Ascending aorta (tissue), 2 donors: ENCODE measurements around the gene BLOC1S5. TPM values are rescaled to one million over a fixed set of nuclear protein-coding genes. Genes with fewer than 3 reads are reported as not detected.

Source experiments
- DNase-seq, 2 donors: peaks; one replicate each; pipeline ENCODE4 v3.0.0-alpha.2; 2019; ENCODE audit warnings: low spot score in 2 of 2
- H3K27ac ChIP-seq, 2 donors: fragments of 200-600 bp; sonication (generic); one replicate each; pipeline ENCODE4 v1.5.1; 2016 to 2017; ENCODE audit warnings: mild to moderate bottlenecking in 1 of 2
- H3K27me3 ChIP-seq: fragments of 200-600 bp; sonication (generic); one replicate; pipeline ENCODE4 v1.5.1; 2017
- H3K36me3 ChIP-seq, 2 donors: fragments of 200-600 bp; sonication (generic); one replicate each; pipeline ENCODE4 v1.5.1; 2016
- H3K4me1 ChIP-seq, 2 donors: fragments of 200-600 bp; sonication (generic); one replicate each; pipeline ENCODE4 v1.5.1; 2016 to 2017; ENCODE audit warnings: mild to moderate bottlenecking in 1 of 2
- H3K4me3 ChIP-seq, 2 donors: fragments of 200-600 bp; sonication (generic); one replicate each; pipeline ENCODE4 v1.5.1; 2016 to 2017; ENCODE audit warnings: mild to moderate bottlenecking in 1 of 2
- H3K9me3 ChIP-seq, 2 donors: fragments of 200-600 bp; sonication (generic); one replicate each; pipeline ENCODE4 v1.5.1; 2016
- CTCF ChIP-seq, 3 experiments: fragments of 200-600 bp in 2 of 3; fragments of 450-650 bp in 1 of 3; sonication (generic) in 2 of 3; IDR thresholded peaks; one replicate each; pipeline ENCODE4 v1.5.1; 2016 to 2019; ENCODE audit warnings: antibody characterized with exemption in 3 of 3, mild to moderate bottlenecking in 1 of 3, moderate library complexity in 1 of 3
- intact Hi-C: fragments of 100-400 bp; cut with DNase I; formaldehyde crosslinking; loops from one replicate; pipeline ENCODE4 v1.15.1; 2023
- total RNA-seq: library from RNA; depleted of rRNA; stranded (reverse); fragments of >200 nt; gene quantifications from one replicate; pipeline ENCODE4 v1.1.0, GENCODE V29; 2016

The BLOC1S5 gene
- total RNA-seq, 1 donor from 2014 or later: 13.3 TPM

DNA sequence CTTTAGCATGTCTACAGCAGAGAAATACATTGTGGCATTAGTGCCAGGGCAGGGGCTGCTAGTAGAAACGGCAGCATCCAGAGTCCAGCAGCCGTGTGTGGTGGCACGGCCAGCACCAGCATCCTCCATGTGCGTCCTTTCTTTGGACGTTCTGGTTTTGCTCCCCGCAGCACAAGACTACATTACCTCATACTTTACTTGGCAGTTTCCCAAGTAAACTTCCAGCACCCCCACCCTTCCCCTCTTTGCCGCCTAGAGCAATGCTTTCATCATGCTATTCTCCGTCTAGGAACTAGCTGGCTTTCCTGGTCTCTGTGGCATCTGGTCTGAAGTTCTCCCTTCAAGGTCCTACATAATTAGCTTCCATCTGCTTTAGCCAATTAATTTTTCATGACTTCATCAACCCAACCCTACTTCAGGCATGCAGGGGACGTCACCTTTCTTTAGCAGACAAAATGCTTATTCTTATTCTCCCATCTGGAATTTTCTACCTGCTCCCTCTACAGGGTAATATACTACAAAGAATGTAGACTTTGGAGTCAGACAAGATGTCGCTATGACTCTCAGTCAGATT, 67.6 kb downstream of the BLOC1S5 start:
- Histone ChIP-seq H3K4me3 (no peak overlapping the region), H3K9me3 (no peaks in the 10 kb centered on the region), H3K36me3 (no peaks in the 10 kb centered on the region), H3K27me3 (no peaks in the 10 kb centered on the region), H3K27ac (no peak overlapping the region), H3K4me1 (no peaks in the 10 kb centered on the region)
- no peak for DNase-seq
- TF ChIP-seq CTCF (IDR thresholded peaks at IDR 0.05): no peak
- intact Hi-C loops: no loop called here

DNA sequence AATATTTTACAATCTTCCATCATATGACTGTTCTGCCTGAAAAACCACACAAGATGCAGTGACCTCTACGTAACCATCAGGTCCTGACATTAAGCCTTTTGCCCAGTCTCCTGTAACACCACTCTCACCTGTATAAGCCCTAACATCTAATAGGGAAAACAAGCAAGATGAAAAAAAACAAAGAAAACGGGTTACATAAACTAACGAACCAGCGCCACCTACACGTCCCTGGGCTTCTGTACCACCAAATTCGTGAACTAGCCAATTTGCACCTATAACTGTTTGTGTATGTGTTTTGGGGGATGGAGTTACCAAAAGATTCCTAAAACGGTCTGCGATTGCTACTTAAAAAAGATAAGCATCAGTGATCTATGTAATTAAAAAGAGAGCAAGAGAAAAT, 70.2 kb downstream of the BLOC1S5 start:
- H3K4me1 ChIP-seq: no peaks in the 10 kb centered on the region
- no peaks in the 10 kb centered on the region for H3K27me3 ChIP-seq
- H3K27ac ChIP-seq: no peak overlapping the region
- H3K9me3 ChIP-seq: no peaks in the 10 kb centered on the region
- no peak for TF ChIP-seq CTCF (IDR thresholded peaks at IDR 0.05)
- DNase-seq: no peak
- no peak overlapping the region for H3K4me3 ChIP-seq
- no peaks in the 10 kb centered on the region for H3K36me3 ChIP-seq
- intact Hi-C loops: no loop called here

- TF ChIP-seq CTCF (IDR thresholded peaks at IDR 0.05): no peak
- Histone ChIP-seq H3K9me3 (no peaks in the 10 kb centered on the region), H3K27ac (no peak overlapping the region), H3K4me3 (no peak overlapping the region), H3K27me3 (no peaks in the 10 kb centered on the region), H3K36me3 (no peaks in the 10 kb centered on the region), H3K4me1 (no peaks in the 10 kb centered on the region)
- intact Hi-C loops: no loop called here
- DNase-seq: no peak
Measured at GRCh38 chr6:7993399-7993798, 70.8 kb downstream of the BLOC1S5 start.

- no peaks in the 10 kb centered on the region for H3K4me1 ChIP-seq
- H3K4me3 ChIP-seq: no peak overlapping the region
- no peak overlapping the region for H3K27ac ChIP-seq
- H3K36me3 ChIP-seq: no peaks in the 10 kb centered on the region
- no peak for DNase-seq
- TF ChIP-seq CTCF (IDR thresholded peaks at IDR 0.05): peak in 1 of 3 experiments; percentile 24
- intact Hi-C loops: no loop called here
- H3K27me3 ChIP-seq: no peaks in the 10 kb centered on the region
- no peaks in the 10 kb centered on the region for H3K9me3 ChIP-seq
Measured at GRCh38 chr6:7992002-7992815, 72.0 kb downstream of the BLOC1S5 start.

- no peaks in the 10 kb centered on the region for H3K27me3 ChIP-seq
- DNase-seq: no peak
- H3K27ac ChIP-seq: no peak overlapping the region
- H3K4me1 ChIP-seq: no peaks in the 10 kb centered on the region
- H3K4me3 ChIP-seq: no peak overlapping the region
- no peaks in the 10 kb centered on the region for H3K9me3 ChIP-seq
- TF ChIP-seq CTCF (IDR thresholded peaks at IDR 0.05): no peak
- no peaks in the 10 kb centered on the region for H3K36me3 ChIP-seq
- intact Hi-C loops: no loop called here
Measured at GRCh38 chr6:7991536-7991935, 72.7 kb downstream of the BLOC1S5 start.
